Measurements from ENCODE around the gene ATP6V1B1. TPM values are rescaled to one million over a fixed set of nuclear protein-coding genes. Genes with fewer than 3 reads are reported as not detected.
A peak's percentile ranks its signal among the peaks of the same experiment; 100 is the strongest.

Gene ATP6V1B1
- total and polyA plus RNA-seq, 2 of the 13 experiments (the other 11 are each of a cell fraction or from before 2014, with no cell fraction given), result 0.58 to 1.6 TPM

DNA sequence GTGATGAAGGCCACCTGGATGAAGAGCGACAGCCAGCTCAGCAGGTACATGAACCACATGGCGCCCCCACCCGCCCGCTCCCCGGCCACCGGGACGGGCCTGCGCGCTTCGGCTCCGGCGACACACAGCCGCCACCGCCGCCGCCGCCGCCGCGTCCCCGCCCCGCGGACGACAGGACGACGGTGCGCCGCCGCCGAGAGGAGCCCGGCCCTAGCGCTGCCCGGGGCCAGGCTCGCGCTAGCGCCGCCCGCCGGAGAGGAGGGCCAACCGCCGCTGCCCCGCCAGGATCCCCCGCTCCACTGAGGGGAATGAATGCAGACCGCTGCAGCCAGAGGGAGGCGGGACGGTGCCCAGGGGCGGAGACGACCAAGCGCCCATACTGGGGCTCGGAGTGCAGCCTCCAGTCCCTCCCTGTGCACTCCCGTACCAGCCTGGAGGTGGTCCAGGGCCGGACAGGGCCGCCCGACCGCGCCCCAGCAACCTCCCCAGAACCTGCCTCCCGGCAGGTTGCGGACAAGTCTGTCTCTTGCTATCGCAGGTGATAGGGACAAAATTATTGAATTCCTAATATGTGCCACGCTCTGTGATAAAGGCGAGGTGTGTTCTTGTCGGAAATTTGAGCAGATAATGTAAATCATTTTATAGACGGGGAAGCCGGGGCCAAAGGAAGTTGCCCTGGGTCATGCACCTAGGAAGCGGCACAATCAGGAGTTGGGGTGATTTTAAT, 59.2 kb downstream of the ATP6V1B1 start, which contains the start of gene TEX261 (continued):
- TF ChIP-seq, protein P1, sequence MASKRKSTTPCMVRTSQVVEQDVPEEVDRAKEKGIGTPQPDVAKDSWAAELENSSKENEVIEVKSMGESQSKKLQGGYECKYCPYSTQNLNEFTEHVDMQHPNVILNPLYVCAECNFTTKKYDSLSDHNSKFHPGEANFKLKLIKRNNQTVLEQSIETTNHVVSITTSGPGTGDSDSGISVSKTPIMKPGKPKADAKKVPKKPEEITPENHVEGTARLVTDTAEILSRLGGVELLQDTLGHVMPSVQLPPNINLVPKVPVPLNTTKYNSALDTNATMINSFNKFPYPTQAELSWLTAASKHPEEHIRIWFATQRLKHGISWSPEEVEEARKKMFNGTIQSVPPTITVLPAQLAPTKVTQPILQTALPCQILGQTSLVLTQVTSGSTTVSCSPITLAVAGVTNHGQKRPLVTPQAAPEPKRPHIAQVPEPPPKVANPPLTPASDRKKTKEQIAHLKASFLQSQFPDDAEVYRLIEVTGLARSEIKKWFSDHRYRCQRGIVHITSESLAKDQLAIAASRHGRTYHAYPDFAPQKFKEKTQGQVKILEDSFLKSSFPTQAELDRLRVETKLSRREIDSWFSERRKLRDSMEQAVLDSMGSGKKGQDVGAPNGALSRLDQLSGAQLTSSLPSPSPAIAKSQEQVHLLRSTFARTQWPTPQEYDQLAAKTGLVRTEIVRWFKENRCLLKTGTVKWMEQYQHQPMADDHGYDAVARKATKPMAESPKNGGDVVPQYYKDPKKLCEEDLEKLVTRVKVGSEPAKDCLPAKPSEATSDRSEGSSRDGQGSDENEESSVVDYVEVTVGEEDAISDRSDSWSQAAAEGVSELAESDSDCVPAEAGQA (IDR thresholded peaks at IDR 0.05; ENCODE audit: low read depth), result peak; percentile 56
- TF ChIP-seq, protein P1 (CRISPR knock-in tag; IDR thresholded peaks at IDR 0.05; ENCODE audit: borderline replicate concordance), result peak; percentile 74; the same call in 1 of the 2 replicates
- TF ChIP-seq, protein P2, sequence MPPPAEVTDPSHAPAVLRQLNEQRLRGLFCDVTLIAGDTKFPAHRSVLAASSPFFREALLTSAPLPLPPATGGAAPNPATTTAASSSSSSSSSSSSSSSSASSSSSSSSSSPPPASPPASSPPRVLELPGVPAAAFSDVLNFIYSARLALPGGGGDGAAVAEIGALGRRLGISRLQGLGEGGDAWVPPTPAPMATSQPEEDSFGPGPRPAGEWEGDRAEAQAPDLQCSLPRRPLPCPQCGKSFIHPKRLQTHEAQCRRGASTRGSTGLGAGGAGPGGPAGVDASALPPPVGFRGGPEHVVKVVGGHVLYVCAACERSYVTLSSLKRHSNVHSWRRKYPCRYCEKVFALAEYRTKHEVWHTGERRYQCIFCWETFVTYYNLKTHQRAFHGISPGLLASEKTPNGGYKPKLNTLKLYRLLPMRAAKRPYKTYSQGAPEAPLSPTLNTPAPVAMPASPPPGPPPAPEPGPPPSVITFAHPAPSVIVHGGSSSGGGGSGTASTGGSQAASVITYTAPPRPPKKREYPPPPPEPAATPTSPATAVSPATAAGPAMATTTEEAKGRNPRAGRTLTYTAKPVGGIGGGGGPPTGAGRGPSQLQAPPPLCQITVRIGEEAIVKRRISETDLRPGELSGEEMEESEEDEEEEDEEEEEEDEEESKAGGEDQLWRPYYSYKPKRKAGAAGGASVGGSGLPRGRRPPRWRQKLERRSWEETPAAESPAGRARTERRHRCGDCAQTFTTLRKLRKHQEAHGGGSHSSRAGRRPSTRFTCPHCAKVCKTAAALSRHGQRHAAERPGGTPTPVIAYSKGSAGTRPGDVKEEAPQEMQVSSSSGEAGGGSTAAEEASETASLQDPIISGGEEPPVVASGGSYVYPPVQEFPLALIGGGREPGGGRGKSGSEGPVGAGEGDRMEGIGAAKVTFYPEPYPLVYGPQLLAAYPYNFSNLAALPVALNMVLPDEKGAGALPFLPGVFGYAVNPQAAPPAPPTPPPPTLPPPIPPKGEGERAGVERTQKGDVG (CRISPR knock-in tag; IDR thresholded peaks at IDR 0.05; ENCODE audit: borderline replicate concordance), result 0 out of 2 replicates have a peak, but pooled peaks have one; percentile 42
- peak; percentile 92; the same call in 1 of the 2 replicates for TF ChIP-seq TOPORS (CRISPR knock-in tag; IDR thresholded peaks at IDR 0.05)
- peak; percentile 38; the same call in 1 of the 2 replicates for TF ChIP-seq ZNF713 (CRISPR knock-in tag; IDR thresholded peaks at IDR 0.05)
- TF ChIP-seq ZNF460 (CRISPR knock-in tag; IDR thresholded peaks at IDR 0.05; ENCODE audit: borderline replicate concordance), result no peak
- peak; percentile 70; the same call in 1 of the 2 replicates for TF ChIP-seq YEATS2 (CRISPR knock-in tag; IDR thresholded peaks at IDR 0.05; ENCODE audit: borderline replicate concordance)
- peak; percentile 78; the same call in 1 of the 2 replicates for TF ChIP-seq SNAPC2 (CRISPR knock-in tag; IDR thresholded peaks at IDR 0.05)
- TF ChIP-seq ZNF572 (CRISPR knock-in tag; IDR thresholded peaks at IDR 0.05), result peak; percentile 97; the same call in 1 of the 2 replicates
- TF ChIP-seq ZNF777 (CRISPR knock-in tag; IDR thresholded peaks at IDR 0.05), result no peak
- peak; percentile 39 for TF ChIP-seq KDM2A (CRISPR knock-in tag; IDR thresholded peaks at IDR 0.05; ENCODE audit: borderline replicate concordance, low read depth)
- no peak for TF ChIP-seq KLF16 (CRISPR knock-in tag; IDR thresholded peaks at IDR 0.05)
- TF ChIP-seq, protein P3, sequence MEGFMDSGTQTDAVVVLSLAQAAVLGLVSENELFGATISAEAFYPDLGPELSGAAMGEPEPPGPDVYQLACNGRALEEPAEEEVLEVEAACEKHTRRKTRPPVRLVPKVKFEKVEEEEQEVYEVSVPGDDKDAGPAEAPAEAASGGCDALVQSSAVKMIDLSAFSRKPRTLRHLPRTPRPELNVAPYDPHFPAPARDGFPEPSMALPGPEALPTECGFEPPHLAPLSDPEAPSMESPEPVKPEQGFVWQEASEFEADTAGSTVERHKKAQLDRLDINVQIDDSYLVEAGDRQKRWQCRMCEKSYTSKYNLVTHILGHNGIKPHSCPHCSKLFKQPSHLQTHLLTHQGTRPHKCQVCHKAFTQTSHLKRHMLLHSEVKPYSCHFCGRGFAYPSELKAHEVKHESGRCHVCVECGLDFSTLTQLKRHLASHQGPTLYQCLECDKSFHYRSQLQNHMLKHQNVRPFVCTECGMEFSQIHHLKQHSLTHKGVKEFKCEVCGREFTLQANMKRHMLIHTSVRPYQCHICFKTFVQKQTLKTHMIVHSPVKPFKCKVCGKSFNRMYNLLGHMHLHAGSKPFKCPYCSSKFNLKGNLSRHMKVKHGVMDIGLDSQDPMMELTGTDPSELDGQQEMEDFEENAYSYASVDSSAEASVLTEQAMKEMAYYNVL (CRISPR knock-in tag; IDR thresholded peaks at IDR 0.05; ENCODE audit: borderline replicate concordance), result 0 out of 2 replicates have a peak, but pooled peaks have one; percentile 36
- no peak for TF ChIP-seq TAF15 (IDR thresholded peaks at IDR 0.05; ENCODE audit: low read depth, low read length, poor library complexity, severe bottlenecking)
- TF ChIP-seq KLF6 (CRISPR knock-in tag; IDR thresholded peaks at IDR 0.05), result 0 out of 2 replicates have a peak, but pooled peaks have one; percentile 39
- TF ChIP-seq, protein P4, sequence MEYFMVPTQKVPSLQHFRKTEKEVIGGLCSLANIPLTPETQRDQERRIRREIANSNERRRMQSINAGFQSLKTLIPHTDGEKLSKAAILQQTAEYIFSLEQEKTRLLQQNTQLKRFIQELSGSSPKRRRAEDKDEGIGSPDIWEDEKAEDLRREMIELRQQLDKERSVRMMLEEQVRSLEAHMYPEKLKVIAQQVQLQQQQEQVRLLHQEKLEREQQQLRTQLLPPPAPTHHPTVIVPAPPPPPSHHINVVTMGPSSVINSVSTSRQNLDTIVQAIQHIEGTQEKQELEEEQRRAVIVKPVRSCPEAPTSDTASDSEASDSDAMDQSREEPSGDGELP (IDR thresholded peaks at IDR 0.05; ENCODE audit: borderline replicate concordance, low read depth), result peak; percentile 10; the same call in 1 of the 2 replicates

All from HepG2 (cell line).